Stimulated activated naive CD8-positive, alpha-beta T cell treated with anti-CD3 and anti-CD28 coated beads, Interleukin-15, Interleukin-2, amounts not matched to agents 100 U/mL and 50 U/mL, for 24 hours (primary cell): ENCODE measurements around the gene BBS12.

Experiments used
- ATAC-seq: fragments of 150-1000 bp; cut with Tn5 transposase; one replicate; pipeline ENCODE4 v1.10.0; 2021
- DNase-seq: peaks from one replicate; pipeline ENCODE4 v3.0.0; 2021

Gene BBS12

DNA sequence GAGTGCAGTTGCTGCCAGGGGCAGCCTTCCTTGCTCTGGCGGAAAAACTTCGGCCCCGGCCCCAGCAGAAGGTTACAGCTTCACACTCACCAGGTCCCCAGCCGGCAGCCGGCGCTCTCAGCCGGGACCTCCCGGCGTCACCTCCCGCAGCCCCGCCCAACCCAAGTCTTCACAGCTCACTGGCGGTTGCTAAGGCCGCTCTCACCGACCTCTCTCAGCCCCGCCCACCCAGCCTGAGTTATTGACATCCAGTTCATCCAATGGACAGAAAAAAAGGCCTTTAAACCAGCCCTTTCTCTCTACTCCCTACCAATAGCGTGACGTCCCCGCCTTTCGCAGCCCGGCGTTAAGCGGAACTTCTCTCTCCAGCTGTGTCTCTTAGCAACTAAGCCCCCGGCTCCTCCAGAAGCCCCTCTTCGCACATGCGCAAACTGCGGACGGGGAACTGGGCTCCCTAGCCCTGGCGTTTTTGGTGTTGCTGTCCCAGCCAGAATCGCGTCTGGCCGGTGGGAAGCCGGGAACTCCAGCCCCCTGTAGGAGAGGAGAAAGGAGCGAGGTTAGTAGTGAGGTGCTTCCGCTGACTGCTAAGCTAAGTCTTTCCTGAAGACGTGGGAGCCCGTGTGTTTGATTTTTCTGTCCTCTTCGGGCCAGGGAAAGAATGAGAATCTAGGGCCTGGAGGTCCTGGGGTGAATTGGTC is at the start of gene BBS12:
Gene BBS12 (plus strand): TSS at position 376 of the 698 bp plus-strand sequence. CDS start 9,189 bp downstream, outside the sequence.
- ATAC-seq: peak; percentile 99

DNA sequence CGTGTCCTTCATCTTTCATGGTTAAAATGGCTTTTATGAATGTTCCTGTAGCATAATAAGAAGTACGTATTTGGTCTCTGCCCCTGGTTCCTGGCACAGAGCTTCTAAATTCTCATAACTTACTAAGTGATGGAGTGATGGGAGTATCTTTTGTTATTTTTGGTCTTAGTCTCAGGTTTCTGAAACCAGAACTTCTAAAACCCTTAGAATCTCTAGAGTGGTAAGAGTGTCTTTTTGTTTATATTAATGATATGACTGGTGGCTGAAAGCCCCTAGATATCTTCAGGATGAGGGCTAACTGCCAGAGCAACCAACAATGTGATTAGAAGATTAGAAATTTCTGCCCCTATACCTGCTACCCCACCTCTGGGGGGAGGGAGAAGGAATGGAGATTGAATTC is 45.8 kb upstream of the BBS12 start:
- ATAC-seq: no peak
- no peak for DNase-seq

More for the DNA sequence above, at the start of gene BBS12:
- DNase-seq: peak; percentile 98

DNA sequence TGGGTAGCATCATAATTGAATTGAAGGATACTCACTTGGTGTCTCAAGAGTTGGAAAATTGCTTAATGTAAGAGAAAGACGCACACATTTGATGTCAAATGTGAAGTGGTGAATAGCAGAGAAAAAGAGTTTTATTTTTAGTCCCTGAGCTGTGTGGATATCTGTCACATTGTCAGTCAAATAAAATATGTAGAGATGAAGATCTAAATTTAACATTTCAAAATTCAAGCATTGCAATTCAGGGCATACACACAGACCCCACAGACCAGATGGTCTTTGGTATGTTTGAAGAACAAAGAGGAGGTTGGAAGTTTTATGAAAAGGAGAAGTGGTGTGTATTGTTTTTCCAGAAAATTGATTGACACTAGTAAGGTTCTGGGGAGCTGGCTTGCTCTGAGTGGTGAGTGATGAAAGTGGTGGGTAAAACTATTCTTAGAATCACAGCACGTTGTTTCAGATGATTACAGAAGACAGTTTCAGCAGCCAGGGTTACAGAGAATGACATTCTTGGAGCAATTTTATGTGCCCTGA is 44.9 kb upstream of the BBS12 start:
- DNase-seq (no peak), ATAC-seq (peak; percentile 44)

DNA sequence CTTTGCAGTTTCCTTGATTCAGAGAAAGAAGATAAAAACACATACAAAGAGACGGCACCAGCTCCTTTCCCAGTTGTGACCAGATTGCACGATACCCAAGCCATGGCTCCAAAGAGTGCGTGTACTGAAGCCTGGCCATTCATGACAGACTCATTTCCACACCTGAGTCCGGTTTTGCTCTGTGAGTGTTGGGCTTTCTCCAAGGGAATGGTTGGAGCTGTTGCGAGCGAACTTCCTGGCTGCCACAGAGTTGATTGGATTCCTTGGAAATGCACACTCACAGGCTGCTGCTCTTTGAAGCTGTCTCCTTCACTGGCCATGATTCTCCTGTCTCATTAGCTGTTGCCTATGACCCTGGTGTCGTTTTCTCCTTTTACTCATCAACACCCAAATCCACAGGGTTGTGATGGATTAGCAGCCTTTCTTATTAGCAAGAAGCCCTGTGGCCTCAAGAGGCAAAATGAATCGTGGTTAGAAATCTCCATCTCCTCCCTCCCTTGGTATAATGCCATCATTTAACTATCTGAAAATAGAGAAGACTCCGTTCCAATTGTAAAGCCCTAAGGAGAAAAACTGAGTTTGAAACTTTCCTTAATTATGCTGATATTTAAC is 43.9 kb upstream of the BBS12 start:
- ATAC-seq: no peak
- DNase-seq: no peak

DNA sequence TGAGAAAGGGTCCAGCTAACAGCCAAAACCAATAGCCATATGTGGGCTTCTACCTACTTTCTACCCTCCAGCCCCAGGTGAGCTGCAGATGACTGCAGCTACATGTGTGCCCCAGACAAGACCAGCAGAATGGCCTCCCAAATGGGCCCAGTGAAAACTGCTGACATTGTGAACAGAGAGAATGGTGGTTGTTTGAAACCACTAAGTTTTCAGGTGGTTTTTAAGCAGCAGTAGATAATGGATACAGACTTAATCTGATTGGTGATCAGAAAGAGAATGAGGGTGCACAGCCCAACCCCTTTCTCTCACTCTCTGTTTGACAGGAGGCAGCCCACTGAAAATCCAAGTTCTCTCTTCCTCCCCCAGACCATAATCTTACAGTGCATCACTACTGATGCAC is 42.5 kb upstream of the BBS12 start:
- DNase-seq (no peak), ATAC-seq (peak; percentile 84)

DNA sequence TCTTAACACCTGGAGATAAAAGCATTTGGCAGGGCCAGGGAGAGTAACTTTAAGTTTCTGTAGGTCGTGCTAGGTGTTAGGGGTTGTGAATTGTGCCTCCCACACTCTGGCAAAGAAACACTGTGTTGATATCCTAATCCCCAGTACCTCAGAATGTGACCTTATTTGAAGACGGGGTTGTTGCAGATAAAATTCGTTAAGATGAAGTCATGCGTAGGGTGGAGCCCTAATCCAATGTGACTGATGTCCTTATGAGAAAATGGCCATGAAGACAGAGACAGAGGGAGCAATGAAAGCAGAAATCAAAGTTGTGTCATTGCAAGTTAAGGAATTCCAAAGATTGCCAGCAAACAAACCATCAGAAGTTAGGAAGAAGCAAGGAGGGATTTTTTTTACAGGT is 40.5 kb upstream of the BBS12 start:
- DNase-seq (no peak), ATAC-seq (no peak)

DNA sequence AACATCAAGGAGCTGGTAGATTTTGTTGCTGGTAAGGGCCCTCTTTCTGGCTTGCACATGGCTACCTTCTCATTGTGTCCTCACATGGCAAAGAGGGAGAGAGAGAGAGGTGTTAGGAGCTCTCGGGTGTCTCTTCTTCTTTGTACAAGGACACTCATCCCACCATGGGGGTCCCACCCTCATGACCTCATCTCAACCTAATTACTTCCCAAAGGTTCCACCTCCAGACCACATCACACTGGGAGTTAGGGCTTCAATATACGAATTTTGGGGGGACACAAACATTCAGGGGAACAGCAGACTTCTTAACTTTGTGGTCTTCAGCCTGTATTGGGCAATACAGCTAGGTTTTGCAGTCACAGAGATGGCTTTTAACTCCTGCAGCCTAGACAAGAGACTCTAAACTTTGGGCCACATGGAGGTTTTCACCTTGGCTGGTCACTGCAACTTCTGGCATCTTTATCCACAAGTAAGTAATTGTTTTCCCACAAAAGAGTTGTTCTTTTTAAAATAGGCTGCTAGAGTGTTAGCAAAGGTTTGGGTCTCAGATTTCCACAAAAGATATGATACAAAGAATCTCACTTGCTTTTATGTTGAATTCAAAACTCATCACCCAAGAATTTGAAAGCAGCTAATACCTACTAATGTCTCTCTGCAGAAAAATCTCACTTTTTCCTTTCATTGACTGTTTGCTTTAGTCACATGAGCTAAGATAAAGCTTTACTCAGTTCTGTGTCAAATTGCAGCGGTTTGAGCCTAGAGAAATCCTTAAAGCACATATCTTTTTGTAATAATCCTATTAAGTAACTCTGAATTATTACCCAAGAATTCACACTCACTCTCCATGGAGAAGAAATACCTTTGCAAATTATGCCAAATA is 39.6 kb upstream of the BBS12 start:
- ATAC-seq (no peak), DNase-seq (no peak)

DNA sequence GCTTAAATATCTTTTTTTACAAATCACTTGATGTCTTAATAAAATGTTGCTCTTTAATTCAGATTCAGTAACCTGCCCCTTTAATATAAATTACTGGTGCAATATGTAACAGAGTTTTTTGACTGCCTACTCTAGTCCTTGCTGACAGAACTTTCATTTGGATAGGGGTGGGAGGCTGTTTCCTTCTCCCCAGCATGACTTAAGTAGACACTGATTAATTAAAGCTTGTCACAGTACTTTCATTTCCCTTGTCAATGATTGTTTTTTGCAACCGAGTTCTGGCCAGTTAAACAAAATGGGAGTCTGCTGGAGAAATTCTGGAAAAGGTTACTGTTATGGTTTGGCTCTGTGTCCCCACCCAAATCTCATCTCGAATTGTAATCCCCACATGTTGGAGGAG is 37.3 kb upstream of the BBS12 start:
- no peak for DNase-seq
- ATAC-seq: no peak

DNA sequence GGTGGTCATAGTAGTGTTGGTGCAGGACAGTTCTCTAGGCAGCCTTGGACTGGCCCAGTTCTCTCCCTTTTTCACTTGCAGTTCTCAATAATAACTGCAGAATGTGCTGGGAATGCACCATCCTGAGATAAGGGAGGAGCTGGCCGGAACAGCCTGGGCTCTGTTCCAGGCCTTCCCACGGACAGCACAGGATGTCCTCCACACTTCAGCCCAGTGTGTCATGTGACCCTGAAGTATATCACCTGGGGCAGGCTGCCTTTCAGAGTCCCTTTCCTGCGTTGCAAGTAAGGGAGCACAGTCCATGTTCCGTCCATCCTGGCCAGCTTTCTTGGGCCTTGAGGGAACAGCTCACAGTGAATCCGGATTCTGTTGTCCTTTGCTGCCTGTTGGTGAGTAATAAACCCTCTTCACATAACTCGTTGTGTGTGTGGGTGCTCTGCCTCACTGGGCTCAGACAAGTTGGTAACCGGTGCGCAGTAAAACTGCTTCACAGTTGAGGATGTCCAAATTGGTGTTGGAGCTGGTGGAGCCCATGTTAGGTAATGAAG is 32.3 kb upstream of the BBS12 start:
- no peak for DNase-seq
- ATAC-seq: no peak

DNA sequence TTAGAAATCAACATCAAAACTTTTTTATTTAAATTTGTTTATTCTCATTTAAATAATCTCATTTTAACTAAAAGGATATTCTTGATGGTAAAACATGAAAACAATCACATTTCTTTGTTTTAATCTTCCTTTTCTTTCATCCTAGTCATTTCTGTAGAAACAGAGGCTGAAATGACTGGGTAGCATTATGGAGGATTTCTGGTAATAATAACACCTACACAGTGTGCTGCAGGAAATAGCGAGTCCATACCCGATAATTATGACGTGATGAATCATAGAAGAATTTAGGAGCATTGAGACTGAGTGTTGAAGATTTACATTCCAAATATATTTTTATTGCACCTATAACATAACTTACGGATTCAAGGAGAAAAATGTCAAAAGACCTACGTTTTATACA is 31.4 kb upstream of the BBS12 start:
- ATAC-seq: peak; percentile 64
- no peak for DNase-seq

DNA sequence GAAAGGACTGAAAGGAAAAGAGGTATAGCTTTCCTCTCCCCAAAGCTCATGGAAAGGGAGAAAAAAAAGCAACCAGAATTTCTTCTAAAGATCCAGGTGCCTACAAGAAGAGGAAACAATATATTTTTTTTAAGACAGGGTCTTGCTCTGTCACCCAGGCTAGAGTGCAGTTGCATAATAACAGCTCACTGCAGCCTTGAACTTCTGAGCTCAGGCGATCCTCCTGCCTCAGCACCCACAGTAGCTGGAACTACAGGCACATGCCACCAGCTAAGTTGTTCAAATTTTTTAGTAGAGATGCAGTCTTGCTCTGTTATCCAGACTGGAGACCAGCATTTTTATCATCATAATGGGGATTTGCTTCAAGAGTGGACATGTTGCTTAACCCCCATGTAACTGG is 30.5 kb upstream of the BBS12 start:
- DNase-seq (no peak), ATAC-seq (no peak)

DNA sequence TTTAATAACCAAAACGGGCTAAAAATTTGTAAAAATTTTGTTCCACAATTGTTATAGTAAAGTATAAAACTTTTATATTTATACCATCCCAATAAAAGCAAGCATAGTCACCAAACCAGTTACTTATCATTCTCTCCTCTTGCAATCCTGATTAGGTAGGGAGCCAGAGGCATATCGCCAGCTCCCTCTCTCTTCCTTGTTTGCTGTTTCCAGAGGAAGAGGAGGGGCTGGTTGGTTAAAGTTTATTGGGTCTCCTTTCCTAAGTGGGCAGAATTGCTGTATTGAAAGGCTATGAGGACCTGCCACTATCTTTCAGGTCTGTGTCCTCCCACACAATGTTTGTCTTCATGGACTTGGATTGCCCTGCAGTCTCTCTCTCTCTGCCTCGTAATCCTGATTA is 29.6 kb upstream of the BBS12 start:
- DNase-seq (no peak), ATAC-seq (no peak)

DNA sequence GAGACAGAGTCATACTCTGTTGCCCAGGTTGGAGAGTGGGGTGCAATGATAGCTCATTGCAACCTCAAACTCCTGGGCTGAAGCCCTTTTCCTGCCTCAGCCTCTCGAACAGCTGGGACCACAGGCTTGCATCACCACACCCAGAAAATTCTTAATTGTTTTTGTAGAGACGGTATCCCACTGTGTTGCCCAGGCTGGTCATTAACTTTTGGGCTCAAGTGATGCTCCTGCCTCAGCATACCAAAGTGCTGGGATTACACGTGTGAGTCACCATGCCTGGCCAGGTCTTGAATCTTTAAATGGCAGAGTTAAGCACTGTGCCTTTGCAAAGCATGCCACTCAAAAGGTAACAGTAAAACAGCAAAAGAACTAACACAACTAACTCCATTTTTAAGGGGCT is 28.6 kb upstream of the BBS12 start:
- no peak for DNase-seq
- ATAC-seq: no peak

DNA sequence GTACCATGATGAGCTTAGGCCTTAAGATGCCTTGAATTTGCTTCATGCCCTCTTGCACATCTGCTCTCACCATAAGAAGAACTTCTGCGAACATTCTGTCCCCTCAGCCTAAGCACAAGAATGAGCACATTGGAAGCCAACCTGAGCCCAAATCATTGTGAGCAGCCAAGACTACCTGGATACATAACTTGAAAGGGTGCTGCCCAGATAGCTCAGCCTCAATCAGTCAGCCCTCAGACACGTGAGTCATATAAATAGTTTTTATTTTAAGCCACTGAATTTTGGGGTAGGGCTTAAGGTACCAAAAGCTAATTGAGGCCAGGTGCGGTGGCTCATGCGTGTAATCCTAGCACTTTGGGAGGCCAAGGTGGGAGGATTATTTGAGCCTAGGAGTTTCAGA is 27.5 kb upstream of the BBS12 start:
- no peak for ATAC-seq
- no peak for DNase-seq

DNA sequence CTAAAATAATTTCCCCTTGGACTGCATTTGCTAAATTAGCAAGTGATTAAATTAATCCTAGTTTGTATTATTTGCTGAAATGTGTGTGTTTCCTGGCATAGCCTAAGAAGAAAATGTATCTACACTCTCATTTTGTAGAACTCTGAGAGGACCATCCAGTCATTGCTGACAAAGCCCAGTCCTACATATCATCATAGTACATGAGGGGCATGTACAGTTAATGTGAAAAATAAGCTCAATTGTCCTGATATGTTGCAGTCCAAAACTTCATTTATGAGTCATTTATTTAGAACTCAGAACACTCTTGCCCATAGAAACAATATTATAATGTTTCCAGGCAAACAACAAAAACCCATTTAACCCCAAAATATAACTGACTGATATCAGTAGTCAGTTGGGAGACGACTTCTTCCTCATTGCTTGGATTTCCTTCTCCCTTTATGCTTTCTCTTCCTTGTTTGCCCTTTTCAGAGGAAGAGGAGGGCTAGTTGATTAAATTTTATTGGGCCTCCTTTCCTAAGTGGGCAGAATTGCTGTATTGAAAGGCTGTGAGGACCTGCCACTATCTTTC is 26.9 kb upstream of the BBS12 start:
- ATAC-seq (no peak), DNase-seq (no peak)

DNA sequence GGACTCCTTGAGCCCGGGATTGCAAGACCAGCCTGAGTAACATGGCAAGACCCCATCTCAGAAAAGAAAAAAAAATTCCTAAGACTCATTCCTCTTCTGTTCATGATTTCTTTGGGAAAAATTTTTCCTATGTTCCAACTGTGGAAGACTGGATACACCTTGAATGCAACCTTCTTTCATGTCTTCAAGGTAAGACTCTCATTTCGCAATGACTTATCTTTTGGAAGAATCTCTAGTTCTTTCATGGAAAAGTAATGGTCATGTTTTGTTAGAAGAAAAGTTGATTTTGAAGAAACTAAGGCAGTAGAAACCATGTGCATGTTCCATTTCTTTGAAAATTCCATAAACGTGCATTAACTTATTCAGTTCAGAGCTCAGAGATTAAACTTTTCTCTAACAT is 26.0 kb upstream of the BBS12 start:
- DNase-seq: no peak
- ATAC-seq: no peak

DNA sequence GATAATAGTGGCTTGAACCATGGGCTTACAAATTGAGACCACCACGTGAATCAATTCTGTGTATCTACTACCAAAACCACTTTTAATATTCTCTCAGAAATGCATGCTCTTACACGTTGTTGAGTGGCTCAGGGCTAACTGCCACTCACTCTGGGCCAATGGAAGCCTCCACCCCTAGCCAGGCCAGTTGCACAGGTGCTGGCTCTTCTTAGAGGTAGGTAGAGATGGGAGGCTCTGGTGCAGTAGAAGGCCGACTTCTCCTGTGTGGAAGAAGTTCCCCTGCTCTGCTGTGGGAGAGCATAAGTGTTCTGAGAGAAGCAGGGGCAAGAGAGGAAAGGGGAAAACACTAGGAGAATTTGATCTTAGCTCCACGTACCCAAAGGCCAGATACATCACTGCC is 25.0 kb upstream of the BBS12 start:
- no peak for DNase-seq
- no peak for ATAC-seq

DNA sequence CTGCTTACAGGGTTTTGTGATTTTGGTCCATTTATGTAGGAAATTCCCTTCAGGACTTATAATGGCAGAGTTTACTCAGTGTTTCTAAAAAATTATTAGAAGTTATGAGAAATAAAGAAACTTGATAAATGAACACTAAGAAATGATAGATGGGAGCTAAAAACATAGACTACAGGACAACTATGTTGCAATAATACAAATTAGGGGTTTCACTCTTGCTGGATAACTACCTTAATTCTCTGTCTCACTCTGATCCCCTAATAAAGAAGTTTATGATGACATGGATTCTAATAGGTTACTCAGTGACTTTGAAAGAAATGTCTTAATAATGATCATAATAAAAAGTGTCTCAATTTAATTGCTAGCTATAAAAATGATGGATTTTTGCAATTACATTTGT is 23.3 kb upstream of the BBS12 start:
- no peak for DNase-seq
- no peak for ATAC-seq

DNA sequence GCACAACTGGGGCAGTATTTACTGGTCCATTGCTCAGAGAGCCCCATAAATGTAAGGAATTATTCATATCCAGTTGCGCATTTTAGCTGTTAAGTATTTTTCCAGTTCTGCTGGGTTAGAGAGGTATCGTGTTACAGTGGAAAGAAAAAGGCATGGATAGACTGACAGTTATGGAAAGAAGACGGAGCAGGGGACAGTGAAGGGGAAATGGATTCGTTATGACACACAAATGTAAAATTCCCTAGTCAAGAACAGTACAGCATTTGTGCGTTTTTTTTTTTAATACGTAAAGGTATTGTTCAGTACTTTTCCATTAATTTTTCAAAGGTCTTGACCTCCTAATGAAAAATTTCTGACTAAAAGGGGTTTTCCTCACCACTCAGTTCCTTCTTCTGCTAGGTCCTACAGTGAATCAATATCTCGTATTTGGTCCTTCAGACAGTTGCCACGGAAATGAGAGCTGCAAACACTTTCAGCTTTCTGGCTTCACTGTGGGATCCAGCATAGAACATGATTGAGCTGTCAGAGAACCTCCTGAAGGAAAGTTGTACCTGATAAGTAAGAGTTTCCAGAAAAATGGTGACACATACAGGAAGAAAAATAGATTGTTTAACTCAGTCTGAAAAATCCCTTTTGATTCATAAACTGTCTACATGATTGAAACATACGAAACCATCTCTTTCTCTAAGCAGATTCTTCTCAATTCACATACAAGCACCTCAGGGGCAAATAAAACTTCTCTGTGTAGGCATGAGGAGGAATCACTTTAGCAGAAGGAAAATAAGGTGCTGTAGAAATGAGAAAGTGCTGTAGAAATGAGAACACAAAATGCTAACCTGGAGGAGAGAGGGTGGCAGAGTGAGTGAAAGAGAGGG is 21.8 kb upstream of the BBS12 start:
- DNase-seq: peak; percentile 27
- ATAC-seq: peak; percentile 98

DNA sequence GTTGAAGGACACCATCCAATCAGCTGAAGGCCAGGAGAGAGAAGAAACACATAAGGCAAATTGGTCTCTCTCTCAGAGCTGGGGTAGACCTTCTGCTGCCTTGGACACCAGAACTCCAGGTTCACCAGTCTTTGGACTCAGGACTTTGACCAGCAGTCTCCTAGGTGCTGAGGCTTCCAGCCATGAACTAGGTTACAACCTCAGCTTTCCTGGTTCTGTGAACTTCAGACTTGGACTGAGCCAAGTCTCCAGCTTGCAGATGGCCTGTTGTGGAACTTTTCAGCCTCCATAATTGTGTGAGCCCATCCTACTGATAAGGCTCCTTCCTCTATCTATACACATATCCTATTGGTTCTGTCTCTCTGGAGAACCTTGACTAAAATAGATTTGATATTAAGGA is 20.6 kb upstream of the BBS12 start:
- DNase-seq: no peak
- ATAC-seq: no peak

DNA sequence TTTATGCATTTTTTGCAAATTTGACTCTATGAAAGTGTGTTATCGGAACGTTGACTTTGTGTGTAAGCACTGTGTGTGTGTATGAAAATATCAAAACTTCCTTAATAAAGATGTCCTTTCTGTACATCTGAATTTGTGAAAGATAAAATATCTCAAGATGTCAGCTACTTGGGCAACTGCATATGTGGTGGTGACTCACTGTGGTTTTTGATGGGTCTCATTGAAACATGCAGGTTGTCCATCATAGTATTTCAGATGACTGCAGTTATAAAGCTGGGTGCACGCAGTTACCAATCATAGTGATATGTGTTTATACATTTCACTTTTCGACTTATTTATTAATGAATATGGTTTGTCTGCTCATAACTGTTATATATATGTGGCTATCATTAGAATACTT is 19.7 kb upstream of the BBS12 start:
- ATAC-seq: no peak
- no peak for DNase-seq
